PC-9 (cell line): ENCODE measurements around the gene ANKRD39. TPM values are rescaled to one million over a fixed set of nuclear protein-coding genes. Genes with fewer than 3 reads are reported as not detected.

Source experiments
- BruUV-seq: library from RNA; stranded (reverse); fragments of 400-500 nt; replicated peaks from 2 replicates; lab custom pipeline; 2021; lab: Mats Ljungman, UMichigan
- CTCF ChIA-PET: fragments of 300-600 bp; sonication (Branson Sonifier 250); formaldehyde crosslinking; loops from one replicate; lab custom pipeline; 2022; ENCODE audit warnings: antibody characterized with exemption; lab: Charles Lee
- POLR2A ChIA-PET: fragments of 300-600 bp; sonication (Branson Sonifier 250); formaldehyde crosslinking; loops from one replicate; lab custom pipeline; 2022; ENCODE audit warnings: antibody characterized with exemption; ENCODE audit not compliant: unreplicated experiment; lab: Charles Lee
- DNase-seq, 2 experiments: peaks; one replicate each; pipeline versions ENCODE4 v3.0.0 to v3.0.0-alpha.2; 2015 to 2022; ENCODE audit warnings: mixed read lengths in 1 of 2
- H2AFZ ChIP-seq: fragments of 200-600 bp; sonication (generic); 2 replicates; pipeline ENCODE4 v1.8.1; 2017; ENCODE audit warnings: antibody characterized with exemption
- H3F3A ChIP-seq: fragments of 200-600 bp; sonication (generic); 2 replicates; pipeline ENCODE4 v1.8.1; 2017; ENCODE audit warnings: antibody characterized with exemption, mild to moderate bottlenecking, low read depth; ENCODE audit not compliant: insufficient read depth
- H3K27ac ChIP-seq: fragments of 200-600 bp; sonication (generic); 2 replicates; pipeline ENCODE4 v1.6.1; 2016; ENCODE audit warnings: mixed run types
- H3K27me3 ChIP-seq: fragments of 200-600 bp; sonication (generic); 2 replicates; pipeline ENCODE4 v1.6.1; 2016; ENCODE audit warnings: low read depth, mixed run types; ENCODE audit not compliant: insufficient read depth
- H3K36me3 ChIP-seq: fragments of 200-600 bp; sonication (generic); 2 replicates; pipeline ENCODE4 v1.6.1; 2016; ENCODE audit warnings: low read depth, mixed run types
- H3K4me1 ChIP-seq: fragments of 200-600 bp; sonication (generic); replicated peaks from 2 replicates; pipeline ENCODE4 v1.6.1; 2016; ENCODE audit warnings: mixed run types; ENCODE audit not compliant: insufficient read depth
- H3K4me2 ChIP-seq: fragments of 200-600 bp; sonication (generic); 2 replicates; pipeline ENCODE4 v1.6.1; 2017; ENCODE audit warnings: mixed run types
- H3K4me3 ChIP-seq: fragments of 200-600 bp; sonication (generic); 2 replicates; pipeline ENCODE4 v1.6.1; 2016; ENCODE audit warnings: mixed run types
- H3K79me2 ChIP-seq: fragments of 200-600 bp; sonication (generic); 2 replicates; pipeline ENCODE4 v1.6.1; 2017; ENCODE audit warnings: low read depth, mixed run types
- H3K9me2 ChIP-seq: fragments of 200-600 bp; sonication (generic); 2 replicates; pipeline ENCODE4 v1.8.1; 2017; ENCODE audit warnings: mild to moderate bottlenecking; ENCODE audit not compliant: insufficient read depth
- H3K9me3 ChIP-seq: fragments of 200-600 bp; sonication (generic); 2 replicates; pipeline ENCODE4 v1.8.1; 2016; ENCODE audit warnings: low read depth; ENCODE audit not compliant: insufficient read depth
- H4K20me1 ChIP-seq: fragments of 200-600 bp; sonication (generic); 2 replicates; pipeline ENCODE4 v1.8.1; 2017; ENCODE audit not compliant: insufficient read depth
- EZH2 ChIP-seq: fragments of 200-600 bp; sonication (generic); IDR thresholded peaks from 2 replicates; pipeline ENCODE4 v1.8.0; 2017; ENCODE audit warnings: antibody characterized with exemption, low read depth
- intact Hi-C: fragments of 100-400 bp; cut with micrococcal nuclease; formaldehyde crosslinking; loops from one replicate; pipeline ENCODE4 v1.10.0; 2022; ENCODE audit not compliant: unreplicated experiment
- total RNA-seq: library from RNA; stranded (reverse); gene quantifications from 2 replicates; pipeline ENCODE4 v1.2.3, GENCODE V29; 2021
- TF ChIP-seq, protein P1 (sequence below): fragments of 200-600 bp; sonication (generic); conservative IDR thresholded peaks from 2 replicates; pipeline ENCODE4 v1.6.1; 2017; ENCODE audit warnings: mixed run types, antibody characterized with exemption, mild to moderate bottlenecking, moderate library complexity

Gene ANKRD39
- total RNA-seq, 1 experiment from 2014 or later, result 19.0 TPM

DNA sequence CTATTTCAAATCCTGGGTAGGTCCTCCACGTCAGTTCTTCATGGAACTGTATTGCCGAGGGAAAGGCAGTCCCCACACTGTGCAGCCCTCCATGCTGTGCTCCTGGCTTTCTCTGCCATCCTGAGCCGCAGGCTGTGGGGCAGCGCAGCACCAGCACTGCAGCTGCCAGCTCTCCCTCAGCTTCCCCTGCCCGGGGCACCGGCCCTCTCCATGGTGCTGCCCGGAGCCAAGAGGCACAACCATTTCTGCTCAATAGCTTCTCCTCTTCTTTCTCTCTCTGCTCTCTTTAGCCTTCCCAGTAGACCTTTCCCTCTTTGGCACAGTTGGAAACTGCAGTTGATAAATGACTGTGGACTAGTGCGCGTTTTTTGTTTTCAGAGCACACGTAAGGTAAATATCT, 26.1 kb downstream of the ANKRD39 start:
- H3K4me3 ChIP-seq, result no peak overlapping the region
- no peaks in the 10 kb centered on the region for H3K79me2 ChIP-seq
- H3K27me3 ChIP-seq, result no peaks in the 10 kb centered on the region
- no peak overlapping the region for H2AFZ ChIP-seq
- 0 out of 2 replicates have a peak overlapping the region, but pooled peaks have one; percentile 72 for H3K4me2 ChIP-seq
- peak overlapping the region; percentile 86 for H3K27ac ChIP-seq
- no peaks in the 10 kb centered on the region for H3K9me3 ChIP-seq
- intact Hi-C loops, result loop anchor here (1.0 to 2.0 kb wide), 2 partner anchors 15 to 27 kb away; partner anchors contain the start of genes ANKRD39 and CNNM3
- H3F3A ChIP-seq, result peaks cover 34% of the 10 kb centered on the region
- H3K4me1 ChIP-seq, result peaks cover 25% of the 10 kb centered on the region
- ChIA-PET POLR2A (no interaction called here), CTCF (interaction anchor here (0.6 kb wide), 1 partner anchor 469 kb away, joined by 3 read pairs; no protein-coding TSS in a partner anchor)
- TF ChIP-seq, protein P1, sequence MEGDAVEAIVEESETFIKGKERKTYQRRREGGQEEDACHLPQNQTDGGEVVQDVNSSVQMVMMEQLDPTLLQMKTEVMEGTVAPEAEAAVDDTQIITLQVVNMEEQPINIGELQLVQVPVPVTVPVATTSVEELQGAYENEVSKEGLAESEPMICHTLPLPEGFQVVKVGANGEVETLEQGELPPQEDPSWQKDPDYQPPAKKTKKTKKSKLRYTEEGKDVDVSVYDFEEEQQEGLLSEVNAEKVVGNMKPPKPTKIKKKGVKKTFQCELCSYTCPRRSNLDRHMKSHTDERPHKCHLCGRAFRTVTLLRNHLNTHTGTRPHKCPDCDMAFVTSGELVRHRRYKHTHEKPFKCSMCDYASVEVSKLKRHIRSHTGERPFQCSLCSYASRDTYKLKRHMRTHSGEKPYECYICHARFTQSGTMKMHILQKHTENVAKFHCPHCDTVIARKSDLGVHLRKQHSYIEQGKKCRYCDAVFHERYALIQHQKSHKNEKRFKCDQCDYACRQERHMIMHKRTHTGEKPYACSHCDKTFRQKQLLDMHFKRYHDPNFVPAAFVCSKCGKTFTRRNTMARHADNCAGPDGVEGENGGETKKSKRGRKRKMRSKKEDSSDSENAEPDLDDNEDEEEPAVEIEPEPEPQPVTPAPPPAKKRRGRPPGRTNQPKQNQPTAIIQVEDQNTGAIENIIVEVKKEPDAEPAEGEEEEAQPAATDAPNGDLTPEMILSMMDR, result no peak
- TF ChIP-seq EZH2, result no peak
- H3K36me3 ChIP-seq, result peaks cover 15% of the 10 kb centered on the region
- H4K20me1 ChIP-seq, result no peaks in the 10 kb centered on the region
- H3K9me2 ChIP-seq, result no peaks in the 10 kb centered on the region
- BruUV-seq, result no TSS peak
- peak in 1 of 2 experiments; percentile 27 for DNase-seq

DNA sequence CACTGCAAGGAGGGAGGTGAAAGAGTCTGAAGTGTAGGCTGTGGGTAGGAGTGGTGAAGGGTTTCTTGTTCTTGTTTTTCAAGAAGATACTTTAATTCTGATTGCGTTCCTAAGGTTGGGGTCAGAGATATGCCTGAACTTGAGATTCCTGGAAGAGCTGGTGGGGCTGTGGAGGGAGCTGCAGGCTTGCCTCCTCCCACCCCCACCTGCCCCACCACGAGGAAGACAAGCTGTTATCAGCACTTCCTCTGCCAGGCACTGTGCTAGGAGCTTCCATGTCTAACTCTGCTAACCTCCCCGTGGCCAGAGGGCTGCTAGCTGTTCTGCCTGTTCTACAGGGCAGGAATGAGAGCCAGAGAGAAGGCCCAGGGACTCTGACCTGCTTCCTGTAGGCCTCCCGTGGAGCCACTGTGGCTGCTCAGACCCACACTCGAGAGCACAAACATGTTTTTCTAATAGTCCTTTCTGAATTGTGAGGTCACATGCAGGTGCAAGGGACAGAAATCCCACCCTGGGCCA, 27.7 kb downstream of the ANKRD39 start:
- Histone ChIP-seq H4K20me1 (0 out of 2 replicates have a peak, but pooled peaks cover 4% of the 10 kb centered on the region), H3K4me3 (no peak overlapping the region), H3K4me1 (peaks cover 25% of the 10 kb centered on the region), H2AFZ (no peak overlapping the region), H3K9me2 (no peaks in the 10 kb centered on the region), H3K9me3 (no peaks in the 10 kb centered on the region), H3K27me3 (no peaks in the 10 kb centered on the region), H3K36me3 (peaks cover 15% of the 10 kb centered on the region), H3K27ac (no peak overlapping the region), H3K4me2 (no peak overlapping the region), H3F3A (peaks cover 34% of the 10 kb centered on the region), H3K79me2 (no peaks in the 10 kb centered on the region)
- intact Hi-C loops, result no loop called here
- ChIA-PET CTCF (no interaction called here), POLR2A (no interaction called here)
- no peak for DNase-seq
- TF ChIP-seq EZH2, result no peak
- TF ChIP-seq, protein P1, result no peak
- no TSS peak for BruUV-seq

DNA sequence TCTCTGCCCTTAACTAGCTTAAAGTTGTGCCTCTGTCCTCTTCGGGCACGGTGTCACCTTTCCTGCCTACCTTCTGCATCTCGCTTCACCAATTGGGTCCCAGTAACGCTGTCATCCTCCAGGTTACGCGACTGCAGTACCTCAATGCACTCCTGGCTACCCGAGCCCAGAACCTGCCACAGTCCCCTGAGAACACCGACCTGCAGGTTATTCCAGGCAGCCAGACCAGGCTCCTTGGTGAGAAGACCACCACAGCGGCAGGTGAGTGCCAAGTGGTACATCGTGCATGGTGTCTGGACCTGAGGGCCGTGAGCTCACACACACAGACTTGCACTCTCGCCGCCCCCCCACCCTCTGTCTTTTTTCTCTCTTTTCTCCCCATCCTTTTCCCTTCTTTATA, 28.9 kb downstream of the ANKRD39 start:
- ChIA-PET POLR2A (no interaction called here), CTCF (no interaction called here)
- H3K9me3 ChIP-seq, result no peaks in the 10 kb centered on the region
- no peaks in the 10 kb centered on the region; the same call in 1 of the 2 replicates for H3K79me2 ChIP-seq
- peaks cover 7% of the 10 kb centered on the region; the same call in 1 of the 2 replicates for H3K36me3 ChIP-seq
- H2AFZ ChIP-seq, result no peak overlapping the region
- no peak overlapping the region for H3K4me2 ChIP-seq
- peaks cover 29% of the 10 kb centered on the region for H3K4me1 ChIP-seq
- intact Hi-C loops, result no loop called here
- no peak for TF ChIP-seq EZH2
- TF ChIP-seq, protein P1, result no peak
- H3F3A ChIP-seq, result peaks cover 37% of the 10 kb centered on the region
- no TSS peak for BruUV-seq
- no peaks in the 10 kb centered on the region for H3K27me3 ChIP-seq
- H3K4me3 ChIP-seq, result no peak overlapping the region
- H3K27ac ChIP-seq, result no peak overlapping the region
- H3K9me2 ChIP-seq, result no peaks in the 10 kb centered on the region
- 0 out of 2 replicates have a peak, but pooled peaks cover 4% of the 10 kb centered on the region for H4K20me1 ChIP-seq
- no peak for DNase-seq
